Breast epithelium (tissue), 4 donors: ENCODE data around the gene ZFTA. TPM values are rescaled to one million over a fixed set of nuclear protein-coding genes. Genes with fewer than 3 reads are reported as not detected.
"Not testable (repeated sequence)": the region's sequence is repeated elsewhere in the genome, so short reads cannot be mapped to it uniquely, and the experiment has no call there.

Source experiments
- DNase-seq, 2 donors: peaks; one replicate each; pipeline ENCODE4 v3.0.0-alpha.2; 2019; ENCODE audit warnings: low spot score in 2 of 2
- H3K27ac ChIP-seq, 2 donors: fragments of 200-600 bp; sonication (generic) in 1 of 2; one replicate each; pipeline ENCODE4 v1.5.1; 2016 to 2019; ENCODE audit warnings: mild to moderate bottlenecking in 1 of 2
- H3K27me3 ChIP-seq, 2 donors: fragments of 200-600 bp; sonication (generic) in 1 of 2; one replicate each; pipeline versions ENCODE4 v1.5.1 to v1.6.0; 2017 to 2019; ENCODE audit warnings: control low read depth in 1 of 2, mild to moderate bottlenecking in 1 of 2
- H3K36me3 ChIP-seq: fragments of 200-600 bp; one replicate; pipeline ENCODE4 v1.5.1; 2019
- H3K4me1 ChIP-seq, 2 donors: fragments of 200-600 bp; sonication (generic); one replicate each; pipeline ENCODE4 v1.5.1; 2016 to 2019; ENCODE audit warnings: control low read depth in 1 of 2
- H3K4me3 ChIP-seq, 3 donors: fragments of 200-600 bp; sonication (generic); 1 replicate in 2 of 3; 2 replicates in 1 of 3; pipeline ENCODE4 v1.5.1; 2016 to 2019; ENCODE audit warnings: mild to moderate bottlenecking in 3 of 3, moderate library complexity in 2 of 3
- H3K9me3 ChIP-seq, 2 donors: fragments of 200-600 bp; sonication (generic) in 1 of 2; one replicate each; pipeline ENCODE4 v1.5.1; 2016 to 2019; ENCODE audit warnings: control low read depth in 1 of 2
- POLR2A ChIP-seq: fragments of 450-650 bp; IDR thresholded peaks from one replicate; pipeline ENCODE4 v1.6.1; 2016; ENCODE audit warnings: antibody characterized with exemption, mild to moderate bottlenecking, moderate library complexity
- POLR2AphosphoS5 ChIP-seq, 3 donors: sonication (generic); formaldehyde crosslinking; IDR thresholded peaks; one replicate each; pipeline ENCODE4 v1.6.1; 2017; ENCODE audit warnings: antibody characterized with exemption in 3 of 3
- intact Hi-C: fragments of 100-400 bp; cut with DNase I; formaldehyde crosslinking; loops from one replicate; pipeline ENCODE4 v1.15.1; 2023; ENCODE audit warnings: low total_unique reads
- total RNA-seq, 3 donors: library from RNA; depleted of rRNA; stranded (reverse); fragments of >200 nt; gene quantifications; one replicate each; pipeline ENCODE4 v1.1.0, GENCODE V29; 2016
- TF ChIP-seq, protein P1 (sequence below), 3 donors: fragments of 450-650 bp; IDR thresholded peaks; one replicate each; pipeline ENCODE4 v1.5.1; 2016 to 2017; ENCODE audit warnings: antibody characterized with exemption in 3 of 3, mild to moderate bottlenecking in 3 of 3, moderate library complexity in 3 of 3

Gene ZFTA
- total RNA-seq, 3 donors from 2014 or later = 8.8 to 12.5 (median 9.7) TPM

DNA sequence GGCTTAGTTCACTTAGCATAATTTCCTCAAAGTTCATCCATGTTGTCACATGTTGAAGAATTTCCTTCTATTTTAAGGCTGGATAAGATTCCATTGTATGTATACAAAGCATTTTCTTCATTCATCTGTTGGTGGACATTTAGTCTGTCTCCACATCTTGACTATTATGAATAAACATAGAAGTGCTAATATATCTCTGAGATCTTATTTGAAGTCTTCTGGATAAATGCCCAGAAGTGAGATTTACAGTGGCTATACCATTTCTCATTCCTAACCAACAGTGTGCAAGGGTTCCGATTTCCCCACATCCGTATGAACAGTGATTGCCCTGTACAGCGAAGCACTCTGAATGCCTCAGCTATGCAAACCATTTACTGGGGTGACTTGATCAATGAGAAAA lies 6.6 kb upstream of the ZFTA start:
- TF ChIP-seq POLR2A (no peak), POLR2AphosphoS5 (IDR thresholded peaks at IDR 0.05) (no peak)
- TF ChIP-seq, protein P1, sequence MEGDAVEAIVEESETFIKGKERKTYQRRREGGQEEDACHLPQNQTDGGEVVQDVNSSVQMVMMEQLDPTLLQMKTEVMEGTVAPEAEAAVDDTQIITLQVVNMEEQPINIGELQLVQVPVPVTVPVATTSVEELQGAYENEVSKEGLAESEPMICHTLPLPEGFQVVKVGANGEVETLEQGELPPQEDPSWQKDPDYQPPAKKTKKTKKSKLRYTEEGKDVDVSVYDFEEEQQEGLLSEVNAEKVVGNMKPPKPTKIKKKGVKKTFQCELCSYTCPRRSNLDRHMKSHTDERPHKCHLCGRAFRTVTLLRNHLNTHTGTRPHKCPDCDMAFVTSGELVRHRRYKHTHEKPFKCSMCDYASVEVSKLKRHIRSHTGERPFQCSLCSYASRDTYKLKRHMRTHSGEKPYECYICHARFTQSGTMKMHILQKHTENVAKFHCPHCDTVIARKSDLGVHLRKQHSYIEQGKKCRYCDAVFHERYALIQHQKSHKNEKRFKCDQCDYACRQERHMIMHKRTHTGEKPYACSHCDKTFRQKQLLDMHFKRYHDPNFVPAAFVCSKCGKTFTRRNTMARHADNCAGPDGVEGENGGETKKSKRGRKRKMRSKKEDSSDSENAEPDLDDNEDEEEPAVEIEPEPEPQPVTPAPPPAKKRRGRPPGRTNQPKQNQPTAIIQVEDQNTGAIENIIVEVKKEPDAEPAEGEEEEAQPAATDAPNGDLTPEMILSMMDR (IDR thresholded peaks at IDR 0.05) = no peak
- Histone ChIP-seq H3K4me1 (no peaks in the 10 kb centered on the region), H3K27me3 (no peaks in the 10 kb centered on the region), H3K27ac (no peak overlapping the region), H3K4me3 (no peak overlapping the region), H3K36me3 (no peaks in the 10 kb centered on the region), H3K9me3 (no peaks in the 10 kb centered on the region)
- intact Hi-C loops = no loop called here
- no peak for DNase-seq

DNA sequence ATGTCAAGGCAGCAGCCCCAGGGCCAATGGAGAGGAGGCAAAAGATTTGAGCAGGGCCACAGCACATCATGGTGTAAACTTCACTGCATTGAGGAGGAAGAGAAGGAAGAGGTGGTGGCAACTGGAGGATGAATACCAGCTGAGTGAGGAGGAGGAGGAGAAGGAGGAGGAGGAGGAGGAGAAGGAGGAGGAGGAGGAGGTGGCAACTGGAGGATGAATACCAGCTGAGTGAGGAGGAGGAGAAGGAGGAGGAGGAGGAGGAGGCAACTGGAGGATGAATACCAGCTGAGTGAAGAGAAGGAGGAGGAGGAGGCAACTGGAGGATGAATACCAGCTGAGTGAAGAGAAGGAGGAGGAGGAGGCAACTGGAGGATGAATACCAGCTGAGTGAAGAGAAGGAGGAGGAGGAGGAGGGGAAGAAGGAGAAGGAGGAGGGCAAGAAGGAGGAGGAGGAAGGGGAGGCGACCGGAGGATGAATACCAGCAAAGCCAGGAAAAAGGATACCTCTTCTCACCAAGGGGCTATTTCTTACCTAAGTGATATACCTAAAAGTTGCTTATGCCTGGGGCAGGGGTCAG lies 3.3 kb upstream of the ZFTA start:
- intact Hi-C loops, H3K36me3 ChIP-seq, H3K4me1 ChIP-seq, DNase-seq, H3K27ac ChIP-seq, H3K27me3 ChIP-seq, H3K9me3 ChIP-seq, H3K4me3 ChIP-seq: not testable (repeated sequence)

DNA sequence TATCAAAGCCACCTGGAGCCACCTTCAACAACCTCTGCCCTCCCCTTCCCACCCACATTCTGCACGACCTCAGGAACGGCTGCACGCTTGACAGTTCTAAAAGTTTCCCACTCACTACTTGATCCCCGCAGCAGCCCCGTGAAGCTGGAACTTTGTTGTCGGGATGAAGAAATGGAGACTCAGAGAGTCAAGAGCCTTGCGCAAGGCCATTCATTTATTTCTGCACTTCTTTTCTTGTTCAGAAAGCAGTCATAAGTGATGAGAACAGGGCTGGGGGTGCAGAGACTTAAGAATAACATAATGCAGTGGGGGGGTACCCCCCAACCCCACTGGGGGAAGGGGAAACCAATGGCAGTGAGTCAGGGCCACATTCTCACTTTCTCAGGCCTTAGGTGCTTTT lies 2.2 kb upstream of the ZFTA start:
- TF ChIP-seq, protein P1 (IDR thresholded peaks at IDR 0.05) = no peak
- TF ChIP-seq POLR2AphosphoS5 (IDR thresholded peaks at IDR 0.05) (no peak), POLR2A (no peak)
- Histone ChIP-seq H3K36me3 (no peaks in the 10 kb centered on the region), H3K9me3 (no peaks in the 10 kb centered on the region), H3K27ac (no peak overlapping the region), H3K4me3 (no peak overlapping the region), H3K4me1 (peaks cover 0 to 13% of the 10 kb centered on the region in 2 donors), H3K27me3 (no peaks in the 10 kb centered on the region)
- intact Hi-C loops = no loop called here
- DNase-seq = no peak

DNA sequence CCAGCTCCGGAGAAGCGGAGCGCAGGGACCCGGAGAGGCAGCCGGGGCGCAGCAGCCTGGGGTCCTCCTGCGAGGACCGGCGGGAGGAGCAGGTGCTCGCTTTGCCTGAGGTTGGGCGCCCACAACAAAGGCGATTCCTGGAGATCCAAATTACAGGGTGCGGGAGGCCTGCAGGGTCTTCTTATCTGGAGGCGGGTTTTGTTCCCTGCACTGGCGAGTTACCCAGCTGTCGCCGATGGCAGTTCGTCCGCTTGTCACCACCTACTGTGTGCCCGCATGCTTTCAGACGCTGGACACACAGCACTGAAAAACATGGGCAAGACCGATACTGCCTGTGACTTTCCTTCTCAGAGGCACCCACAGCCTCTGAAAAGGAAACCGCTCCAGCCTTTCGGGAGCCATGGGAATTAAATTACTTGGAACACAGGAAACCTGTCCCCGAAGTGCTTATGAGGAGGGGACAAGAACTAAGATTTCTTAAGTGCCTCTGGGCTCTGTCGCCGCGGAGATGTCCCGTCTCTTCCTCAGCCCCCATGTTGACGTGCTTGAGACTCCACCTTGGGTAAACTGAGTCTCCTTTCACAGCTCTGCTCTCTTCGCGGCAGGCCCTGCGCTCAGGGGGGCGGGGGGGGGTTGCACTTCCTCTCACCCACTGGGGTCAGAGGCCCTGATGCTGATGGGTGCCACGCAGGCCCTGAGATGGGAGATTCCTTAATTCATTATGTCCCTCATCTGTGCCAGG lies 1.3 kb upstream of the ZFTA start:
- DNase-seq = no peak
- intact Hi-C loops = loop anchor here (2.0 kb wide), 1 partner anchor 169 kb away; the partner anchor contains the start of gene NAA40

DNA sequence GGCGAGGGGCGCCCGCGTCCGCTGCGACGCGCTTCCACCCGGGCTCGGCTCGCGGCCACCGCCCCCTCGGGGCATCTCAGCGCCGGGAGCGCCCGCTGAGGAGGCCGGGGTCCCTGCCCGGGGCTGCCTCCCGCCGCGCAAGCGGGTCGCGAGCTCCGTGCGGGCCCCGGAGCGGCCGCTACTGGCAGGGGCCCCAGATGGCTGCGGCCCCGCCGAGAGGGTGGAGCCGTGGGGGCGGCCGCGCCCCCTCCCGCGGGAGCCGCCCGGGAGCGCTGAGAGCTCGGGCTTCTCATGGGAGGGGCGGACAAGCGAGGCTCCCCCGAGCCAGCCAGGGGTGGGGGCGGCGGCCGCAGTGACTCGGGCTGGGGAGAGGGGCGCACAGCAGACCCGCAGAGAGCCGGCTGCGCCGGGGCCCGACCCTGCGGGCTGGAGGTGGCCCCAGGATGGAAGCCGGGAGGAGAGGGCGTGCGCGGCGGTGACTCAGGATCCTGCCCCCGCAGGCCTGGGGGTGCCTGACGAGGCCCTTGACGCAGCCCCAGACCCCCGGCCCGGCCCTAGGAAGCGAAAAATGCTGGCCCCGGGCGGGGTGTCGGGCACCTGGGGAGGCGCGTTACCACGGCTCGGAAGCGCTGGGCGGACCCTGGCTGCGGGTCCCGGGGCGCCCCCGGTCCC lies 603 bp upstream of the ZFTA start:
- Histone ChIP-seq H3K27ac (peak overlapping the region; percentile 61 to 88), H3K27me3 (no peaks in the 10 kb centered on the region), H3K9me3 (no peaks in the 10 kb centered on the region), H3K4me3 (peak overlapping the region; percentile 88 to 99 (median 90)), H3K4me1 (peaks cover 0 to 16% of the 10 kb centered on the region in 2 donors), H3K36me3 (no peaks in the 10 kb centered on the region)
- DNase-seq = no peak
- intact Hi-C loops = loop anchor here (2.0 kb wide), 1 partner anchor 170 kb away; the partner anchor contains the start of gene NAA40
- TF ChIP-seq POLR2A (no peak), POLR2AphosphoS5 (IDR thresholded peaks at IDR 0.05) (no peak)
- TF ChIP-seq, protein P1 (IDR thresholded peaks at IDR 0.05) = no peak

More for the DNA sequence above, 1.3 kb upstream of the ZFTA start:
- Histone ChIP-seq H3K27ac (peak overlapping the region; percentile 61 to 88), H3K9me3 (no peaks in the 10 kb centered on the region), H3K27me3 (no peaks in the 10 kb centered on the region), H3K36me3 (no peaks in the 10 kb centered on the region), H3K4me1 (peaks cover 0 to 16% of the 10 kb centered on the region in 2 donors), H3K4me3 (peak overlapping the region; percentile 88 to 99 (median 90))
- TF ChIP-seq POLR2AphosphoS5 (IDR thresholded peaks at IDR 0.05) (no peak), POLR2A (no peak)
- TF ChIP-seq, protein P1 (IDR thresholded peaks at IDR 0.05) = no peak
